Fibroblast of the aortic adventitia (primary cell): ENCODE data around the gene RNF115. TPM values are rescaled to one million over a fixed set of nuclear protein-coding genes. Genes with fewer than 3 reads are reported as not detected.
"Not testable (repeated sequence)": the region's sequence is repeated elsewhere in the genome, so short reads cannot be mapped to it uniquely, and the experiment has no call there.

Experiments used
- DNase-seq: peaks from one replicate; pipeline ENCODE4 v3.0.0-alpha.2; 2010; ENCODE audit warnings: low read depth
- H3K4me3 ChIP-seq: 2 replicates; pipeline ENCODE4 v1.5.1; 2011; ENCODE audit warnings: low read depth, mild to moderate bottlenecking, control low read depth, low read length, moderate library complexity
- total RNA-seq: library from RNA; depleted of rRNA; stranded (reverse); fragments of >200 nt; gene quantifications from 2 replicates; pipeline ENCODE4 v1.2.3, GENCODE V29; 2012; ENCODE audit warnings: low replicate concordance
- TF ChIP-seq, protein P1 (sequence below): IDR thresholded peaks from 2 replicates; pipeline ENCODE4 v1.5.1; 2011; ENCODE audit warnings: mild to moderate bottlenecking, low read length, control low read depth, inconsistent platforms; ENCODE audit not compliant: insufficient read depth

RNF115 gene
- total RNA-seq, 1 donor: 33.5 TPM

DNA sequence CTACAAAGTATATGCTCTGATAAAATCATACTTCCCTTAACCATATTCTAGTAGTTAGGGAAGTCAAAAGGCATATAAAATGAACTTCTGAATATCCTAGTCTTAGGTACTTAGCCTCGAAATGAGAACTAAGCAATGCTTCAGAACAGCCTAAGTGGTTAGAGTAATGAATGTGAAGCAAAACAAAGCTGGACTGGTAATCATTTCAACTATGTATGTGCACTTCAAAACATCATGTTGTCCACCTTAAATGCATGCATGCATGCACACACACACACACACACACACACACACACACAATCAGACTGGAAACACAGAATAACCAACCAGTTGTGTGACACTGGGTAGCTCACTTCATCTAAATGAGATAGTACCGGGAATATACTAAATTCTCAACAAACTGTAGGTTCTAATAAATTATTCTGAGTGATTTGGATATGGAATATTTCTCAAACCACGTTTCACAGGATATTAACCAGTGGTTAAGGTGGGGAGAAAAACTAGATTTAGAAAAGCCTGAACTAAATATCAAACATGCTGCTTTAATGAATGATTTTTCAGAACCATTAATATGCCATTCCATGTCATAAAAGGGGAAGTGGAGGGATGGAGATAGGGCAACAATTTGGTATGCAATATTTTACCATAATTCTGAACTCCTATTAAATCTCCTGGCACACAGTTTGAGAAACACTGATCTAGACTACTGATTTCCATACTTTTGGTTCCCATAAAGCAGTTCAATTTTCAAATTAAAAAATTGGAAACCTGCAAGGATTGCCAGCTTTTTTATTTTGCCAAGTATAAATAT is 19.5 kb downstream of the RNF115 start:
- no peak for DNase-seq
- no peak overlapping the region for H3K4me3 ChIP-seq
- TF ChIP-seq, protein P1, sequence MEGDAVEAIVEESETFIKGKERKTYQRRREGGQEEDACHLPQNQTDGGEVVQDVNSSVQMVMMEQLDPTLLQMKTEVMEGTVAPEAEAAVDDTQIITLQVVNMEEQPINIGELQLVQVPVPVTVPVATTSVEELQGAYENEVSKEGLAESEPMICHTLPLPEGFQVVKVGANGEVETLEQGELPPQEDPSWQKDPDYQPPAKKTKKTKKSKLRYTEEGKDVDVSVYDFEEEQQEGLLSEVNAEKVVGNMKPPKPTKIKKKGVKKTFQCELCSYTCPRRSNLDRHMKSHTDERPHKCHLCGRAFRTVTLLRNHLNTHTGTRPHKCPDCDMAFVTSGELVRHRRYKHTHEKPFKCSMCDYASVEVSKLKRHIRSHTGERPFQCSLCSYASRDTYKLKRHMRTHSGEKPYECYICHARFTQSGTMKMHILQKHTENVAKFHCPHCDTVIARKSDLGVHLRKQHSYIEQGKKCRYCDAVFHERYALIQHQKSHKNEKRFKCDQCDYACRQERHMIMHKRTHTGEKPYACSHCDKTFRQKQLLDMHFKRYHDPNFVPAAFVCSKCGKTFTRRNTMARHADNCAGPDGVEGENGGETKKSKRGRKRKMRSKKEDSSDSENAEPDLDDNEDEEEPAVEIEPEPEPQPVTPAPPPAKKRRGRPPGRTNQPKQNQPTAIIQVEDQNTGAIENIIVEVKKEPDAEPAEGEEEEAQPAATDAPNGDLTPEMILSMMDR: no peak

DNA sequence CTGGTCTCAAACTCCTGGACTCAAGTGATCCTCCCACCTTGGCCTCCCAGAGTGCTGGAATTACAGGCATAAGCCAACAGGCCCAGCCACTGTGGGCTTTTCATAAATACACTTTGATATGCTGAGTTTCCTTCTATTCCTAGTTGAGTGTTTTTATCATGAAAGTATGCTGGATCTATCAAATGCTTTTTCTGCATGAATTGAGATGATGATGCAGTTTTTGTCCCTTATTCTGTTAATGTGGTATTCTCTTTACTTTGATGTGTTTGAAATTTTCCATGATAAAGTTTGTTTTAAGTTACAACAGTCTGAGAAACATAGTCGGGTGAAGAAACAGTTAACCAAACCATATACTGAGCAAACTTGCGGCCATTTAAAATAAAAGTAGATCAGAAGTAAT is 24.1 kb downstream of the RNF115 start:
- TF ChIP-seq, protein P1: no peak
- no peak for DNase-seq
- no peak overlapping the region for H3K4me3 ChIP-seq

DNA sequence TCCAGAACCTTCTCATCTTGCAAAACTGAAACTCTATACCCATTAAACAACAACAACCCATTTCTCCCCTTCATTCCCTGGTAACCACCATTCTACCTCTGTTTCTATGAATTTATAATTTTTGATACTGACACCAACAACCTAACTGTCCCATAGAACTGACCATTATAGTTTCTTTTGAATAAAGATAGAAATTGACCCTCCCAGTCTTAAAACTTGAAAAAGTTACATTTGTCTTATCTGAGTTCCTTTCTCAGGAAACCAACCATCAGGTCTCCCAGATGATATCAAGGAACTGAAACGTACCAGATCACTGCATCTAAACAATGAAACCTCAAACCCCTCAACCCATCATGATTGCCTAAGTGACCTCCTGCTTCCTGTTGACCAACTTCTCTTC is 27.1 kb downstream of the RNF115 start:
- no peak for DNase-seq
- TF ChIP-seq, protein P1: no peak
- H3K4me3 ChIP-seq: no peak overlapping the region

DNA sequence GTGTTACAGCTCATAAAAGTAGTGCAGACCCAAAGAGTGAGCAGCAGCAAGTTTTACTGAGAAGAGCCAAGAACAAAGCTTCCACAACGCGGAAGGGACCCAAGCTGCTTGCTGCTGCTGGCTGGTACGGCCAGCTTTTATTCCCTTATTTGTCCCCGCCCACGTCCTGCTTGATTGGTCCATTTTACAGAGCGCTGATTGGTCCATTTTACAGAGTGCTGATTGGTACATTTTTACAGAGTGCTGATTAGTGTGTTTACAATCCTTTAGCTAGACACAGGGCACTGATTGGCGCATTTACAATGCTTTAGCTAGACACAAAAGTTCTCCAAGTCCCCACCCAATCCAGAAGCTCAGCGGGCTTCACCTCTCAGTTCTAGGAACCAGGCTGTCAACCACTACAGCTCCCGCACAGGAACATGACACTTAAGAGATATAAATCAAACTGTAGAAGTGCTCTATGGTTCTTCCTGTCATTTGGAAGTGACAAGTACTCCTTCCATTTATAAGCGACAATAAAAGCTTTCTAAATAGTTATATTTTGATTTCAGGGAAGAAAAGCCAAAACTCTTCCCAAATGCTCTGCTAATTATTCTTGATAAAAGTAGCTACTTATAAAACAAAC is 28.5 kb downstream of the RNF115 start:
- DNase-seq: no peak
- H3K4me3 ChIP-seq: no peak overlapping the region
- TF ChIP-seq, protein P1: no peak

DNA sequence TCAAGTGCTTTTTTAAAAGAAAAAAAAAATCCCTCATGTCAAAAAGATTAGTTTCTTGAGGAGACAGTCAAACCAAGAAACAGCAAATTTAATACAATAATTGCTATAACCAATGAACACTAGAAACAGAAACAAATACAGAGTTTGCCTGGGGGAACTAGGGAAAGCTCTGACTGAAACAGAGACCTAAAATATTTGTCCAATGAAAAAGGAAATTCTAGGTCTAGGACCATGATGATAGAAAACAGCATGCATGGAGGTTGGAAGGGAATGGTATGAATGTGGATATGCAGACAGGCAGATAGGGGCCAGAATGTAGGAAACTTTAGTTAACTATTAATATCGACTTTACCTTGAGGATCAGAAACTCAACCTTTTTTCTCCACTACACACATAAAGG is 31.4 kb downstream of the RNF115 start:
- no peak overlapping the region for H3K4me3 ChIP-seq
- TF ChIP-seq, protein P1: no peak

DNA sequence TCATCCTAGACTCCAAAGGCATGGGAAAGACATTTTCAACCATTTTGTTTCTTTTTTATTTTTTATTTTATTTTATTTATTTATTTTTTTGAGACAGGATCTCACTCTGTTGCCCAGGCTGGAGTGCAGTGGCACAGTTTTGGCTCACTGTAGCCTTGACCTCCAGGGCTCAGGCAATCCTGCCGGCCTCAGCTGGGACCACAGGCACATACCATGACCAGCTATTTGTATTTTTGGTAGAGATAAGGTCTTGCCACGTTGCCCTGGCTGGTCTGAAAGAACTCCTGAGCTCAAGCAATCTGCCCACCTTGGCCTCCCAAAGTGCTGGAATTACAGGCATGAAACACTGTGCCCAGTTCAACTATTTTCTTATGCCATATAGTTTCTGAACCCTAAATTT is 32.0 kb downstream of the RNF115 start:
- H3K4me3 ChIP-seq, DNase-seq: not testable (repeated sequence)

More for the DNA sequence above, 31.4 kb downstream of the RNF115 start:
- DNase-seq: no peak

DNA sequence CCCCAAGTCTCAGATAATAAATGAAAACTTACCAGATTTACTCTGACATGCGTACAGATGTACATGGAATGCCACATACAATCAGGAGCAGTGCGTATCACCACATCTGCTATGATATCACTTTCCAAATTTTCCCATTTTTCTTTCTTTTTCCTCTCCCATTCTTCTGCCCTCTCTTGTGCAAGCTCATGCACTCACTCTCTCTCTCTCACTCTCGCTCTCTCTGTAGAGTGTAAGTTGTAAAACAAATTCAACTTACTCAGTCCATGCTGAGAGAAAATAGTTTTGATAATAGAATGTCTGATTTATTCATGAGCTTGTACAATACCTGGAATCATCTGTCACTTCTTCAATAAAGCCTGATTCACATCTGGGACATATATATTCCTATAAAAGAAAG is 35.3 kb downstream of the RNF115 start:
- no peak for DNase-seq
- H3K4me3 ChIP-seq: no peak overlapping the region
- TF ChIP-seq, protein P1: no peak
